Activated CD8-positive, alpha-beta memory T cell treated with anti-CD3 and anti-CD28 coated beads, Interleukin-2, amount 50 U/mL, for 1 hour (primary cell): ENCODE measurements around the gene SLC10A7.
A peak's percentile ranks its signal among the peaks of the same experiment; 100 is the strongest.

Experiments
- DNase-seq: peaks from one replicate; pipeline ENCODE4 v3.0.0-alpha.2; 2020; ENCODE audit errors: extremely low read depth

Gene SLC10A7

DNA sequence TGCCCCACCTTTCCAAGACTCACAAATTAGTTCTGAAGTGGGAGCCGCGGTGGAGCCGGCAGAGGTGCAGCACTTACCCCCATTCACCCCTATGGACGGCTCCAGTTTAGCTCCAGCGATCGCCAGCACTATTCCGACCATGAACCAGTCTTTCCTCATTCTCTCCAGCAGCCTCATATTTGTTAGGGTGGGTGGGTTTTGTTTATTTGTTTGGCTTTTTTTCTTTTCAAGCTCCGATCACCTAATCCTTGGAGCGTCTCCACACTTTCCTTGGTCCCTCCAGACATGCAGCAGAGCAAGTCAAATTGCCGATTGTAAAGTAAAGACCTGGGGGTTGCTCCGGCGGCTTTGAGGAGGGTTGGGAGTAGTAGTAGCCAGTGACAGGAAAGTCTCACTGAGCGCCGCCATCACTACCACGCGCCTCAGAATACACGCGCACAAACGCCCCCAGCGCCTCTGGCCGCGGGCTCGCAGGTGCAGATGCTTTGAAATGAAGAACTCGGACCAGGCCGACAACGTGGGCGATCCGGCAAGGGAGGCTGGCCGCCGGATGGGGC lies at the start of gene SLC10A7:
Gene SLC10A7, minus strand, starts transcription at position 400 of the 557 bp plus-strand sequence. Its CDS starts 223 bp downstream, at position 177.
- DNase-seq, result no peak

GRCh38 chr4:146567396-146567795 lies 45.7 kb upstream of the SLC10A7 start:
- DNase-seq, result no peak

GRCh38 chr4:146564492-146564891 lies 42.8 kb upstream of the SLC10A7 start:
- DNase-seq, result no peak

DNA sequence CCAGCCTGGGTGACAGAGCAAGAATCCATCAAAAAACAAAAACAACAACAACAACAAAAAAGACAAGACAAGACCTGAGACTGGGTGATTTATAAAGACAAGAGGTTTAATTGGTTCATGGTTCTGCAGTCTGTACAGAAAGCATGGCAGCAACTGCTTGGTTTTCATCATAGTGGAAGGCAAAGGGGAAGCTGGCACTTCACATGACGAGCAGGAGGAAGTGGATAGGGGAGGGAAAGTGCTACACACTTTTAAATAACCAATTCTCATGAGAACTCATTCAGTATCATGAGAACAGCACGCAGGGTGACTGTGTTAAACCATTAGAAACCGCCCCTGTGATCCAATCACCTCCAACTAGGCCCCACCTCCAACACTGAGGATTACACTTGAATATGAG lies 28.4 kb upstream of the SLC10A7 start:
- DNase-seq, result no peak

- DNase-seq, result no peak
Measured at GRCh38 chr4:146548443-146548842, 26.7 kb upstream of the SLC10A7 start.

DNA sequence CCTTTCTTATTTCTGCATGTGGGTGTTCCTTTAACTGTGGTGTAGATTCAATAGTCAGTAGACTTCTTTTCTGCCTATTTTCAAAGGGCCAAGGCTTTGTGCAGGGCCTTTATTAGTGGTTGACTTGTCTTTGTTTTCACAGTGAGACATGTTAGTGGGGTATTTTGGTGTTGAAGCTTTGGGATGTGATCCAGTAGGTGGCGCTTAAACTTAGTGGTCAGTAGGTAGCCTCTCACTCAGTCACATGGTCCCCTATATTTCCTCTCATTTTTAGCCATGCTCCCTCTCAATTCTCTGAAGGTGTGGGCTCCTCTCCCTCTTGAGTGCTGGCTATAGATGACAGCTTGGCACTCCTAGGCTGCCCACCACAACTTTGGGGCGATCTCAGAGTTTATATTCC lies 23.4 kb upstream of the SLC10A7 start:
- no peak for DNase-seq

GRCh38 chr4:146534178-146534577 lies 12.4 kb upstream of the SLC10A7 start:
- no peak for DNase-seq

DNA sequence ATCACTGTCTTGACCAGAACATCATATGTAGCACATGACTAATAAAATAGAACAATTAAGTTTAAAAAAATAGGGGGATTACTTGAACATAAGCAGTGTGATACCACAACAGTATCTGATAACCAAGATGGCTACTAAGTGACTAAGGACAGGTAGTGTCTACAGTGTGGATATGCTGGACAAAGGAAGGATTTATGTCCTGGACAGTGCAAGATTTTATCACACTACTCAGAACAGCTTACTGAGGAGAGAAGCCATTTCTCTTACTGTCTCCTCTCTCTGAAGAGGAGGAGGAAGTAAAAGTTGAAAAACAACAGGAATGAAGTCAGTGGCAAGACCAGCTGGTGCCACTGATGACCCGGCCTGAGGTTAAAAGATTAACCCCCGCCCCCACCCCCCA lies 4.0 kb upstream of the SLC10A7 start:
- DNase-seq, result no peak

DNA sequence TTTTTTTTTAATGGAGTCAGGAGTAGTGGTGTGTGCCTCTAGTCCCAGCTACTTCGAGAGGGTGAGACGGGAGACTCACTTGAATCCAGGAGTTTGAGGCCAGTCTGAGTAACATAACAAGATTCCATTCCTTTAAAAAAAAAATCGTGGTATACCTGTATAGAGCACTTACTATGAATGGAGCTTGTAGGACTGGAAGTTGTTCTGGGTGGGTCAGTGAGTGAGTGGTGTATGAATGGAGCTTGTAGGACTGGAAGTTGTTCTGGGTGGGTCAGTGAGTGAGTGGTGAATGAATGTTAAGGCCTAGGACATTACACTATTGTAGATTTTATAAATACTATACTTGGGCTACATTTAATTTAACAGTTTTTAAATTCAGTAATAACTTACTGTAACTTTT lies 2.9 kb upstream of the SLC10A7 start:
- no peak for DNase-seq

GRCh38 chr4:146522869-146523205 lies 1.1 kb upstream of the SLC10A7 start:
- no peak for DNase-seq

DNA sequence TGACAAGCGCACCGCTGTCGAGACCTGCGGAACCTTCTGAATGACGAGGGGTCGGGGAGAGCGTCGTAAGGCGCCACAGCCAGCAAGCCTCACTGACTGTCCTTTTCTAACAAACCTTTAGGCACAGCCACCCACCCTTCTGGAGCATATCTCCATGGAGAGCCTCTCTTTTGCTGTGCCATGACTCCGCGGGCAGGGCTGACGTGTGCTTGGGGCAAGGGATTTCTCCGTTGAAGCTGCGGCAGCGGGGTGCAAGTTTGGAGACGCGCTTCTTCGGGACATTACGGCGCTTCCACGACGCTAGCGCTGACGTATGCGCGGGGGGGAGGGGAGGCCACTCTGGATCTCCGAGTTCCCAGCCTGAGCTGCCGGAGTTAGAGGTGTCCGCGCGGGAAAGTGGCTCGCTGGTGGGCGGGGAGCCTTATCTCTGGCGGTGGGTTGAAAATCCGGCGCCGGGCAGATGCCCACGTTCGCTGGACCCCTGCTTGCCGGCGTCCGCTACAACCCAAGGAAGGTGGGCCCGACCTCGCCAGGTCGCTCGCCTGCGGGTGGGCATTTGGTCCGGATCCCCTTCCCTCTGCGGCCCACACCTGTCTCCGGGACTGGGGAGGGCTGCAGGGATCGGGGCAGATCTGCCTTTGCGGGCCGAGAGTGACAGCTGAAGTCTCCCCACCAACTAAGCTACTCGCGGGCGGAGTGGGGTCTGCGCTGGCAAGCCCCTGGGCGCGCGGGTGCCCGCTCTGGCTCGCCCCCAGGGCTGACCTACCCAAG lies 543 bp upstream of the SLC10A7 start:
- DNase-seq, result peak; percentile 66

DNA sequence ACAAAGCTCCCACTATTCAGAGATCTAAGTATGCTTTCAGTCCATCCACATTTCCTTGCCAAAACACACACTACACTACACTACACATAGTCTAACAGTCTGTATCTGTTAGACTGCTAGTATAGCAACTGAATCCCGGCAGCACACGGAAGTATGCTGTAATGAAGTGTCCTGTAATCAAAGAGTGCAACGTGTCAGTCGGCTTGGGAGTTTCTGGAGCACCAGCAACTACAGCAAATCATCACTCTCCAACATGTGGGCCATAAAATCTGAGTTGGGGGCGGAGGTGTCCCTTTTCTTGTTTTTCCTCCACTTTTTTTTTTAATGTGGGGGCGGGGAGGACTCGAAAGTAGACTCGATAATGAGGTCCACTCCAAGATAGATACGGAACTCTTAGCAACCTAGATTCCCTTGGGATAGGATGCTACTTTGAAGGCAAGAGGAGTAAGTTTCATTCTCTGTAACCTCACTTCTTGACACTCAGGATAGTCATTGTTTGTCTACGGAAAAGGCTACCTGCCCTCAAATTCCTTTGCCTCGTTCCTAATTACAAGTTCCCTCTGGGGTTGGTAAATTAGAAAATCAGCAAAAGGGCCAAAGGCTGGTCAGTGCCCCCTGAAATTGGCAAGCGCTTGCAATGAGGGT lies 722 bp downstream of the SLC10A7 start:
- no peak for DNase-seq

DNA sequence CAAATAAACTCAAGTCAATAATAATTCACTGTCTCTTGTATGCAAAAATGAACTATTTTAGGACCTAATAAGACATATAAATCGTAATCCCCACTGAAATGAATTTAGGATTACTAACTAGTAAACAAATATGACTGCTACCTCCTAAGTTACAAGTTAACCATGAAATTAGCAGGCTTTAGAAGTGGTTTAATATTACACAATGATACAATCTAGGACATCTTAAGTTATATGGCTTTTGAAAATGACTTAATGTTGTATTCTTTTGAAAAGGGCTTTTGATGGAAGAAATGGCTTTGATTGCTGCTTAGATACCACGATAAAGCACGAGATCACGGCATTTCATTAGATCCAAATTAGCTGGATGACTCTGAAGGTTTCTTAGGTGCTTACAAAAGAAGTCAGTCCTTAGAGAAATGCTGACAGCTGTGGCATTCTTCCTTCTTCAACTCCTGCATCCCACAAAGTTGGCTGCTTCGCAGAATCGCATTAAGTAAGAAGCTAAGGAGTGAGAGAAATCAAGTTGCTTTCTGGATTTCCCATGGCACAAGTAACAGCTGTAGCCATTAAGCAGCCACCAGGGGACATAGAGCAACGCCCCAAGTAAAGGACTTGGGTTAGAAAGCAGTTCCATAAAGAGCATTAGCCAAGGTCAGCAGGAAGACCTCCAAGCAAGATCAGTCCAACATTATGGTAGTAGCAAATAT lies 6.9 kb downstream of the SLC10A7 start:
- DNase-seq, result no peak

DNA sequence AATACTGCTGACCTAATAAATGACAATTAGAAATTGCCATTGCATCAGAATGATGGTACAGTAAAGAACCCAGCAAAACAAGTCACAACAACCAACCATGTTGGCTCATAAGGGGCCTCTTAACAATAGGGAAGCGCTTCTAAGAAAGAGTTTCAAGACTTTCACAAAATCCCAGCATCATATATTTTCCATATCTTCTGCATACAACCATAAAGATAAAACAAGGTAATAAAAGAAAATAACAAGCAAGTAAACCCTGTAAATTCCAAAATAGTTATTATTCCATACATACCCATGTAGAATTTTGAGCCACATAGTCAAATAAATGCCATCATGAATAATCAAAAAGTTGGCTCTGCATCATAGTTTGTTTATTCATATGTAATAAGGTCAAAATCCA lies 8.2 kb downstream of the SLC10A7 start:
- no peak for DNase-seq

DNA sequence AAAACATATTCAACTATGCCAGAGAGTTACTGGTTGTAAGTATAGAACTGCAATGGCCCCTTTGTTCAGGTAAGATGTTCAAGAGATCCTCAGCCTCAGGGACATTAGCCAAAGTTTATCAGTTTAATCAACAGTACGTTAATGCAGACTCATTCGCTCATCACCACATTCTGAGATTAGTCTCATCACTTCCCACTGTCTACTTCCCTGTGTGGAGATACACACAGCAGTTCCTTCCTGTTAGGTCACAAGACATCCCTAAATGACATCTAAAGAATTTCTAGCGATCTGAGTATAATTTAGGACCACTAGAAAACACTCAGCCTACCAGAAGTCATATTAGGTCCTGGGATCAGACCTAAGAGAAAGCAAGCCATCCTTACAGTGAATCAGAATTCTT lies 10.4 kb downstream of the SLC10A7 start:
- no peak for DNase-seq

DNA sequence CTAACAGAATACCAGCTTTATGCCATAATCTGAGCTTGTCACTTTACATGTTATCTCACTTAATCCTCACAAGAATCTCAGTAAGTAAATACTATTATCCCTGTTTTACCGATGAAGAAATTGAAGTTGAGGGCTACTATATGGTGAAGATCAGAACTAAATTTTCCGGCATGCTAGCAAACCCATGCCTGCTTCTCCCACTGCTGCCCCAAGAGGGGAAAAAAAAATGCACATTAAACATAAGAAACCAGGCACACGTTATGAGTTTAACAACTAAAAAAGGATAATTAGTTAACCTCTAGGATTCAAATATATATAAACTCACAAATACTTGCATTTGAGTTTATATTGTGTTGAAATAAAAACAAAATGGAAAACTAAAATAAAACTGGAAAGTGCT lies 10.8 kb downstream of the SLC10A7 start:
- no peak for DNase-seq

GRCh38 chr4:146508229-146508939 lies 13.4 kb downstream of the SLC10A7 start:
- no peak for DNase-seq

- no peak for DNase-seq
Measured at GRCh38 chr4:146507632-146508031, 14.1 kb downstream of the SLC10A7 start.

DNA sequence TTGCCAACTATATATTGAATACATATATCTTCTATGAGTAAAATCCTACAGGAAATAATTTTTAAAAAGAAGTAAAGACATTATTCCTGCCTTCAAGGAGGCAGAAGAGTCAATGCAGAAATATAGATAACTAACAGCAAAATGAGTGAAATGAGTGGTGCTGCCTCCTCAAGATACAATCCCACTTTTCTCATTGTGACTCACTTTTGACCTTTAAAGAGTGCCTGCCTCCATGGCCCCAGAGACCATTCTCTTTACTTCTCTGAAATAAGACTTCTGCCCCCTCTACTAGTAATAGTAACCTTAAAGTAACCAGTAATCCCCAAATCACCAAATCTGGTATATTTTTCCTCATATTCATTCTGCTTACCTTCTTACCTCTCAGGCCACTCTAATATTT lies 15.5 kb downstream of the SLC10A7 start:
- no peak for DNase-seq

GRCh38 chr4:146500216-146500615 lies 21.5 kb downstream of the SLC10A7 start:
- no peak for DNase-seq

GRCh38 chr4:146498291-146498690 lies 23.4 kb downstream of the SLC10A7 start:
- DNase-seq, result no peak

GRCh38 chr4:146495269-146495668 lies 26.5 kb downstream of the SLC10A7 start:
- DNase-seq, result no peak
